HCEC 1CT (cell line): ENCODE data around the gene GAGE12D.
"Not testable (repeated sequence)": the region's sequence is repeated elsewhere in the genome, so short reads cannot be mapped to it uniquely, and the experiment has no call there.

Experiments
- DNase-seq: peaks from one replicate; pipeline ENCODE4 v3.0.0-alpha.2; 2017

Gene GAGE12D, protein sequence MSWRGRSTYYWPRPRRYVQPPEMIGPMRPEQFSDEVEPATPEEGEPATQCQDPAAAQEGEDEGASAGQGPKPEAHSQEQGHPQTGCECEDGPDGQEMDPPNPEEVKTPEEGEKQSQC

DNA sequence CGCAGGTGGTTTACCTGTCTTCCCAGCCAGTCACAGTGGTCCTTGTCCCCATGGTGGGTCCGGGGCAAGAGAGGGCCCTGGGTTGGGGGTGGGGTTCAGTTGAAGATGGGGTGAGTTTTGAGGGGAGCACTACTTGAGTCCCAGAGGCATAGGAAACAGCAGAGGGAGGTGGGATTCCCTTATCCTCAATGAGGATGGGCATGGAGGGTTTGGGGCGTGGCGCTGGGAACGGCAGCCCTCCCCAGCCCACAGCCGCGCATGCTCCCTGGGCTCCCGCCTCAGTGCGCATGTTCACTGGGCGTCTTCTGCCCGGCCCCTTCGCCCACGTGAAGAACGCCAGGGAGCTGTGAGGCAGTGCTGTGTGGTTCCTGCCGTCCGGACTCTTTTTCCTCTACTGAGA lies at the start of gene GAGE12D:
TSS of gene GAGE12D (plus strand) at position 301 of the 400 bp plus-strand sequence. CDS start 1,155 bp downstream, outside the sequence.
- DNase-seq = not testable (repeated sequence)

DNA sequence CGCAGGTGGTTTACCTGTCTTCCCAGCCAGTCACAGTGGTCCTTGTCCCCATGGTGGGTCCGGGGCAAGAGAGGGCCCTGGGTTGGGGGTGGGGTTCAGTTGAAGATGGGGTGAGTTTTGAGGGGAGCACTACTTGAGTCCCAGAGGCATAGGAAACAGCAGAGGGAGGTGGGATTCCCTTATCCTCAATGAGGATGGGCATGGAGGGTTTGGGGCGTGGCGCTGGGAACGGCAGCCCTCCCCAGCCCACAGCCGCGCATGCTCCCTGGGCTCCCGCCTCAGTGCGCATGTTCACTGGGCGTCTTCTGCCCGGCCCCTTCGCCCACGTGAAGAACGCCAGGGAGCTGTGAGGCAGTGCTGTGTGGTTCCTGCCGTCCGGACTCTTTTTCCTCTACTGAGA lies 9.7 kb upstream of the GAGE12D start, which contains the start of gene GAGE12C:
TSS of gene GAGE12C (plus strand) at position 301 of the 400 bp plus-strand sequence. CDS start 1,155 bp downstream, outside the sequence.
- DNase-seq = not testable (repeated sequence)

DNA sequence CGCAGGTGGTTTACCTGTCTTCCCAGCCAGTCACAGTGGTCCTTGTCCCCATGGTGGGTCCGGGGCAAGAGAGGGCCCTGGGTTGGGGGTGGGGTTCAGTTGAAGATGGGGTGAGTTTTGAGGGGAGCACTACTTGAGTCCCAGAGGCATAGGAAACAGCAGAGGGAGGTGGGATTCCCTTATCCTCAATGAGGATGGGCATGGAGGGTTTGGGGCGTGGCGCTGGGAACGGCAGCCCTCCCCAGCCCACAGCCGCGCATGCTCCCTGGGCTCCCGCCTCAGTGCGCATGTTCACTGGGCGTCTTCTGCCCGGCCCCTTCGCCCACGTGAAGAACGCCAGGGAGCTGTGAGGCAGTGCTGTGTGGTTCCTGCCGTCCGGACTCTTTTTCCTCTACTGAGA lies 9.5 kb downstream of the GAGE12D start, which contains the start of gene GAGE12E:
TSS of gene GAGE12E (plus strand) at position 301 of the 400 bp plus-strand sequence. CDS start 1,155 bp downstream, outside the sequence.
- not testable (repeated sequence) for DNase-seq

DNA sequence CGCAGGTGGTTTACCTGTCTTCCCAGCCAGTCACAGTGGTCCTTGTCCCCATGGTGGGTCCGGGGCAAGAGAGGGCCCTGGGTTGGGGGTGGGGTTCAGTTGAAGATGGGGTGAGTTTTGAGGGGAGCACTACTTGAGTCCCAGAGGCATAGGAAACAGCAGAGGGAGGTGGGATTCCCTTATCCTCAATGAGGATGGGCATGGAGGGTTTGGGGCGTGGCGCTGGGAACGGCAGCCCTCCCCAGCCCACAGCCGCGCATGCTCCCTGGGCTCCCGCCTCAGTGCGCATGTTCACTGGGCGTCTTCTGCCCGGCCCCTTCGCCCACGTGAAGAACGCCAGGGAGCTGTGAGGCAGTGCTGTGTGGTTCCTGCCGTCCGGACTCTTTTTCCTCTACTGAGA lies 19.0 kb downstream of the GAGE12D start, which contains the start of gene GAGE12F:
TSS of gene GAGE12F (plus strand) at position 301 of the 400 bp plus-strand sequence. CDS start 1,155 bp downstream, outside the sequence.
- not testable (repeated sequence) for DNase-seq

DNA sequence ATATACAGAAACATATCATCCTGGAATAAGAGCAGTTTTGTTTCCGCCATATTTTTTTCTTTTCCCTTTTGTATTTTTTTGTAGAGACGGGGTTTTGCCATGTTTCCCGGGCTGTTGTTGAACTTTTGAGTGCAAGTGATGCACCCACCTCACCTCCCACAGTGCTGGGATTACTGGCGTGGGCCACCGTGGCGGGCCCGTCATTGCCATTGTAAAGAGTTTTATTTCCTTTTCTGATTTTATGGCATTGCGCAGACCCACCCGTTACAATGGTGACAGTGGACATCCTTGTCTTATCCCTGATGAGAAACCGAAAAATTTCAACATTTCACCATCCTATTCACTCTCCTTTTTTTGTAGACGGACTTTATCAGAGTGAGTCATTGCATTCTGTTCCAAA lies 27.2 kb downstream of the GAGE12D start:
- DNase-seq = not testable (repeated sequence)

DNA sequence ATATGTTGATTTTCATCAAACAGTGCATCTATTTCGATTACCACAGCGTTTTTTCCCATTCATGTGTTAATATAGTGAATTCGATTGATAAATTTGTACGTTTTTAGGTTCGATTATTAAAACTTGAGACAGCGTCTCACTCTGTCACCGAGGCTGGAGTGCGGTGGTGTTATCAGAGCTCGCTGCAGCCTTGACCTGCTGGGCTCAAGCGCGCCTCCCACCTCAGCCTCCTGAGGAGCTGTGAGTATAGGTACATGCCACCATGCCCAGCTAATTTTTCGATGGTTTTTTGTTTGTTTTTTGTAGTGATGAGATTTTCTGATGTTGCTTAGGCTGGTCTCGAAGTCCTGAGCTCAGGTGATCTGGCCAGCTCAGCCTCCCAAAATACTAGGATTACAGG lies 27.6 kb downstream of the GAGE12D start:
- not testable (repeated sequence) for DNase-seq

DNA sequence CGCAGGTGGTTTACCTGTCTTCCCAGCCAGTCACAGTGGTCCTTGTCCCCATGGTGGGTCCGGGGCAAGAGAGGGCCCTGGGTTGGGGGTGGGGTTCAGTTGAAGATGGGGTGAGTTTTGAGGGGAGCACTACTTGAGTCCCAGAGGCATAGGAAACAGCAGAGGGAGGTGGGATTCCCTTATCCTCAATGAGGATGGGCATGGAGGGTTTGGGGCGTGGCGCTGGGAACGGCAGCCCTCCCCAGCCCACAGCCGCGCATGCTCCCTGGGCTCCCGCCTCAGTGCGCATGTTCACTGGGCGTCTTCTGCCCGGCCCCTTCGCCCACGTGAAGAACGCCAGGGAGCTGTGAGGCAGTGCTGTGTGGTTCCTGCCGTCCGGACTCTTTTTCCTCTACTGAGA lies 28.6 kb downstream of the GAGE12D start, which contains the start of gene GAGE12G:
TSS of gene GAGE12G (plus strand) at position 301 of the 400 bp plus-strand sequence. CDS start 1,155 bp downstream, outside the sequence.
- not testable (repeated sequence) for DNase-seq

DNA sequence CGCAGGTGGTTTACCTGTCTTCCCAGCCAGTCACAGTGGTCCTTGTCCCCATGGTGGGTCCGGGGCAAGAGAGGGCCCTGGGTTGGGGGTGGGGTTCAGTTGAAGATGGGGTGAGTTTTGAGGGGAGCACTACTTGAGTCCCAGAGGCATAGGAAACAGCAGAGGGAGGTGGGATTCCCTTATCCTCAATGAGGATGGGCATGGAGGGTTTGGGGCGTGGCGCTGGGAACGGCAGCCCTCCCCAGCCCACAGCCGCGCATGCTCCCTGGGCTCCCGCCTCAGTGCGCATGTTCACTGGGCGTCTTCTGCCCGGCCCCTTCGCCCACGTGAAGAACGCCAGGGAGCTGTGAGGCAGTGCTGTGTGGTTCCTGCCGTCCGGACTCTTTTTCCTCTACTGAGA lies 38.1 kb downstream of the GAGE12D start, which contains the start of gene GAGE12H:
TSS of gene GAGE12H (plus strand) at position 301 of the 400 bp plus-strand sequence. CDS start 1,155 bp downstream, outside the sequence.
- DNase-seq = not testable (repeated sequence)

DNA sequence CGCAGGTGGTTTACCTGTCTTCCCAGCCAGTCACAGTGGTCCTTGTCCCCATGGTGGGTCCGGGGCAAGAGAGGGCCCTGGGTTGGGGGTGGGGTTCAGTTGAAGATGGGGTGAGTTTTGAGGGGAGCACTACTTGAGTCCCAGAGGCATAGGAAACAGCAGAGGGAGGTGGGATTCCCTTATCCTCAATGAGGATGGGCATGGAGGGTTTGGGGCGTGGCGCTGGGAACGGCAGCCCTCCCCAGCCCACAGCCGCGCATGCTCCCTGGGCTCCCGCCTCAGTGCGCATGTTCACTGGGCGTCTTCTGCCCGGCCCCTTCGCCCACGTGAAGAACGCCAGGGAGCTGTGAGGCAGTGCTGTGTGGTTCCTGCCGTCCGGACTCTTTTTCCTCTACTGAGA lies 47.7 kb downstream of the GAGE12D start, which contains the start of gene GAGE2A:
TSS of gene GAGE2A (plus strand) at position 301 of the 400 bp plus-strand sequence. CDS start 1,155 bp downstream, outside the sequence.
- DNase-seq = not testable (repeated sequence)

DNA sequence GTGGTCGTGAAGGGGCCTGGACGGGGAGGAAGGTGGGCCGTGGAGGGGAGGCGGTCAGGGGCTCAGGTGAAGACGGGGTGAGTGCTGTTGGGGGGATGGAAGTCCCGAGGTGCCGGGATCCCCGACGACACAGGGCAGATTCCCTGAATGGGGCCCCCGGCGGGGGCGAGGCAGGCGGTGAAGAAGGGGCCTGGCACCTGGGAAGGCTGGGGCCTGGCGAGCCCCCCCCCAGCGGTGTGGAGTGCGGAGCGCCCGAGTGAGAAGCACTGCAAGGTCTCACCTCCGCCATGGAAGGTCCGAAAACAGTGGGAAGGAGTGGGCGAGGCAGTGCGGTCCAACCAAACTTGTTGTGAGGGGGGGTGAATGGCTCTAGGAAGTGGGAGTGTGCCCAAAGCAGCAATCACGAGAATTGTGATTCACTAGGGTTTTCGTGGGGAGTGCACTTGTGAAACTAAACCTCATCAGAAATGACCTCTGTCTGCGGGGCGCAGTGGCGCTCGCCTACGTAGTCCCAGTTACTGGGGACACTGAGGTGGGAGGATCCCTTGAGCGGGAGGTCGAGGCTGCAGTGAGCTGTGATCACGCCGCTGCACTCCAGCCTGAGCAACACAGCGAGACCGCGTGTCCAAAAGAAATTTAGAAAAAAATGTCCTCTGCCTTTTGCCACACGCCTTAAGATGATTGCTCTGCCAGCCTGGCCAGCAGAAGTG lies 48.4 kb downstream of the GAGE12D start:
- DNase-seq = not testable (repeated sequence)

DNA sequence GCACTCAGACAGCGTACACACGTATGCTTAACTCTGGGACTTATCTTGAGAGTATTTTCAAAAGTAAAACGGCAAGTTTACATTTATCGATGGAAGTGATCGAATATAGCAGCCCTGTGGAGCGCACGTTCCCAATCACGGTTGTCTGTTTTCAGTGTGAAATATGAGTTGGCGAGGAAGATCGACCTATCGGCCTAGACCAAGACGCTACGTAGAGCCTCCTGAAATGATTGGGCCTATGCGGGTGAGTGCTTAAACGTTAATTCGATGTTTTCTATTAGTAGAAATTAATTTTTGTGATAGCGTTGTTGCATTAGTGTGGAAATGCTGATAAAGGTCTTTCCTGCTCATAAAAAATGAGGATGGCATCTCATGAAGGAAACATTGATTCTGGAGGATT lies 49.0 kb downstream of the GAGE12D start:
- DNase-seq = not testable (repeated sequence)
